D721Med (cell line): ENCODE results near the gene NCF4.
A peak's percentile ranks its signal among the peaks of the same experiment; 100 is the strongest.

Experiments
- DNase-seq: peaks from one replicate; pipeline ENCODE4 v3.0.0; 2011; ENCODE audit warnings: low spot score; ENCODE audit not compliant: insufficient read length
- FAIRE-seq: peaks from 2 replicates; lab custom pipeline; 2011; peaks lifted over from hg19 to GRCh38; lab: Jason Lieb, UNC
- CTCF ChIP-seq: IDR thresholded peaks from 2 replicates; pipeline ENCODE4 v1.5.1; 2012; ENCODE audit warnings: mild to moderate bottlenecking, control low read depth; ENCODE audit not compliant: insufficient read depth; ENCODE audit errors: missing control alignments

NCF4 gene

GRCh38 chr22:36900880-36901279 is 40.1 kb downstream of the NCF4 start:
- no peak for TF ChIP-seq CTCF
- FAIRE-seq (no peak), DNase-seq (no peak)

- no peak for TF ChIP-seq CTCF
- DNase-seq (no peak), FAIRE-seq (no peak)
Measured at GRCh38 chr22:36901411-36902142, 40.8 kb downstream of the NCF4 start.

GRCh38 chr22:36902143-36902926 is 41.5 kb downstream of the NCF4 start:
- FAIRE-seq (no peak), DNase-seq (no peak)
- no peak for TF ChIP-seq CTCF

- TF ChIP-seq CTCF, result no peak
- FAIRE-seq (no peak), DNase-seq (no peak)
Measured at GRCh38 chr22:36904260-36904880, 43.6 kb downstream of the NCF4 start.

DNA sequence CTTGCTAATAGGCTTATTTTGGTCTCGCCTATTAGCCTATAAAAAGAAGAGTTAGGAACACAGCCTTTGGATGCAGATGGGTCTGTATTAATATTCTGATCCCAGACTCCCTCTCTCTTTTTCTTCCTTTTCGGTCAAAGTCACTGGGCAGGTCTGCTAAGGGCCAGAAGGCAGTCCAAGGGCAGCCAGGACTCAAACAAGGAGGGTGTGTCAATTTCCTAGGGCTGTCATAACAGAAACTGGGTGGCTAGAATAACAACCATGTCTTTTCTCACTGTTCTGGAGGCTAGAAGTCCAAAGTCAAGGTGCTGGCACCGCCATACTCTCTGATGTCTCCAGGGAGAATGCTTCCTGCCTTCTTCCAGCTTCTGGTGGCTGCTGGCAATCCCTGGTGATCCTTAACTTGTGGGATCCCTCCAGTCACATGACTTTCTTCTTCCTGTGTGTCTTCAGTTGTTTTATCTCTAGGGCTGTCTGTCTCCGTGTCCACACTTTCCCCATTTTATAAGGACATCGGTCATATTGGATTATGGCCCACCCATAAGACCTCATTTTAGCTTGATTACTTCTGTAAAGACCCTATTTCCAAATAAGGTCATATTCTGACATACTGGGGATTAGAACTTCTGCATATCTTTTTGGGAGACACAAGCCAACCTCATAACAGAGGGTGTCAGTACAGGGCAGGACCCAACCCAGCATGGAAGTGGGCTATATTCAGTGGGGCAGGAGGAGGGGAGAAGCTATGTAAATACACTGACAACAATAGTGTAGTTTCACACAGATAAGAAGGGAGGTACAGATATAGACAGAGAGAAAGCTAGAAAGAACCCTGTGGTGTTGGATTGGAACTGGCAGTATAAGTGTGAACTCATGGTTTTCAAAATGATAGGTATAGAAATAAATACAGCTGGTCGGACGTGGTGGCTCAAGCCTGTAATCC is 46.7 kb downstream of the NCF4 start:
- no peak for FAIRE-seq
- peak; percentile 42 for DNase-seq
- TF ChIP-seq CTCF, result no peak

GRCh38 chr22:36910461-36910860 is 49.7 kb downstream of the NCF4 start:
- FAIRE-seq, result no peak
- TF ChIP-seq CTCF, result no peak
- no peak for DNase-seq
